H7 (cell line): ENCODE measurements around the gene RGL1. TPM values are rescaled to one million over a fixed set of nuclear protein-coding genes. Genes with fewer than 3 reads are reported as not detected.

Source experiments
- DNase-seq: peaks from one replicate; pipeline ENCODE4 v3.0.0; 2012
- H3K27me3 ChIP-seq: 2 replicates; pipeline ENCODE4 v1.6.0; 2011; ENCODE audit warnings: mild to moderate bottlenecking, low read length; ENCODE audit not compliant: control insufficient read depth, insufficient read depth
- H3K36me3 ChIP-seq: replicated peaks from 2 replicates; pipeline ENCODE4 v1.5.1; 2011; ENCODE audit warnings: low read length; ENCODE audit not compliant: control insufficient read depth, insufficient read depth
- H3K4me3 ChIP-seq: 2 replicates; pipeline ENCODE4 v1.5.1; 2011; ENCODE audit warnings: low read depth, mild to moderate bottlenecking, control low read depth, low read length, moderate library complexity; ENCODE audit not compliant: insufficient read depth
- total RNA-seq: library from RNA; depleted of rRNA; stranded (reverse); fragments of >200 nt; shearing (Covaris generic); gene quantifications from 2 replicates; pipeline ENCODE4 v1.2.3, GENCODE V29; 2014

RGL1 gene
- total RNA-seq, 1 experiment from 2014 or later: 3.2 TPM

- no peaks in the 10 kb centered on the region for H3K27me3 ChIP-seq
- no peaks in the 10 kb centered on the region for H3K36me3 ChIP-seq
- H3K4me3 ChIP-seq: no peak overlapping the region
- no peak for DNase-seq
These were observed 42.7 kb downstream of the RGL1 start for GRCh38 chr1:183847641-183848040.

GRCh38 chr1:183850852-183851251, 45.9 kb downstream of the RGL1 start:
- H3K27me3 ChIP-seq: no peaks in the 10 kb centered on the region
- no peak overlapping the region for H3K4me3 ChIP-seq
- DNase-seq: no peak
- H3K36me3 ChIP-seq: no peaks in the 10 kb centered on the region

DNA sequence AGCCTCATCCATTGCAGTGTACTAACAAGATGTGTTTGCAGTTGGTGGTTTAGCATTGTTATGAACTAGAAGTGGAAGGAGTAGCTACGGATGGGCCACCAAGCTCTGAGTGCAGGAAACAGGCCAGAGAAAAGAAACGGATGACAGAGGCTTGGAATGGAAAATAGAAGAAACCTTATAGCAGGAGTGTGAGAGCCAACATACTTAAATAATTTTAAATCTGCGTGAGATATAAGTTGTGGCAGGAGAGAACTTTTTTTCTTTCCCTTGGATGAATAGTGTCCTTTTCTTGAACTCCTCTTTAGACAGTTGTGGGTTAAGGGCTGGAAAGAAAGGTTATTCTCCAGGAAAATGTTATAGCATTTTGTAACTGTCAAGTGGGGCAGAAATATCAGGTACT, 54.2 kb downstream of the RGL1 start:
- no peak for DNase-seq
- Histone ChIP-seq H3K36me3 (no peaks in the 10 kb centered on the region), H3K27me3 (no peaks in the 10 kb centered on the region), H3K4me3 (no peak overlapping the region)

- H3K27me3 ChIP-seq: no peaks in the 10 kb centered on the region
- no peak for DNase-seq
- no peaks in the 10 kb centered on the region for H3K36me3 ChIP-seq
- H3K4me3 ChIP-seq: no peak overlapping the region
These were observed 54.9 kb downstream of the RGL1 start for GRCh38 chr1:183859831-183860230.

DNA sequence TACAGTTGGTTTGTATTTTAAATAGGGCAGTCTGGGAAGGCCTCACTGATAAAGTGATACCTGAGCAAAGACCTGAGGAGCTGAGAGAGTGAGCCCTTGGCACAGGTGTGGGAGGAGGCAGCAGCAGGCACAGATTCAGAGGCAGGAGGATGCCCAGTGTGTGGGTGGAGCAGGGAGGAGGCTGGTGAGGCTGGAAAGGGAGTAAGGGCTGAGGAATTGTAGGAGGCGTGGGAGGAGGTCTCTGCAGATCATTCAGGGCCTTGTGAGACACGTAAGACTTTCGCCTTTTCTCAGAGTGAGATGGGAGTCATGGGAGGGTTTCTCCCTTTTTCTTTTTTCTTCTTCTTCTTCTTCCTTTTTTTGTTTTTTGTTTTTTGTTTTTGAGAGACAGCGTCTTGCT, 58.0 kb downstream of the RGL1 start:
- H3K36me3 ChIP-seq: no peaks in the 10 kb centered on the region
- no peak overlapping the region for H3K4me3 ChIP-seq
- no peaks in the 10 kb centered on the region for H3K27me3 ChIP-seq
- no peak for DNase-seq

- no peak overlapping the region for H3K4me3 ChIP-seq
- no peaks in the 10 kb centered on the region for H3K36me3 ChIP-seq
- DNase-seq: no peak
- H3K27me3 ChIP-seq: no peaks in the 10 kb centered on the region
These were observed 58.9 kb downstream of the RGL1 start for GRCh38 chr1:183863852-183864251.

DNA sequence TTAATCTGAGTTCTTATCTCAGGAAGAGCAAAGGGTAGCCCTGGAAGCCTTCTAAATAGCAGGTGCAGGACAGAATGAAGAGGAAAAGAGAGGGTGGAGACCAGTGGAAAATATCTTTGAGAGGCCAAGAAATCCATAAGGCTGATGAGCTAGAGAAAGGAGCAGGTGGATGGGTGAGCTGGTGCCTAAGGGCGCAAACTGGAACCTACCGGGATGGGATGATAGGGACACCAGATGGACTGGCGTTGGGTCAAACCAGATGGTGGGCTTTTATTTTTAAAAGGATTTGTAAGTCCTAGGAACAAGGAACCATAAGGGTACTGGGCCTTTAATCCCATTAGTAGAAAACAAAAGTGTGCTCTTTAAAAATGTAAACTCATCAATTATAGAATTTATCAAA, 59.7 kb downstream of the RGL1 start:
- Histone ChIP-seq H3K4me3 (no peak overlapping the region), H3K36me3 (no peaks in the 10 kb centered on the region), H3K27me3 (no peaks in the 10 kb centered on the region)
- DNase-seq: no peak

- no peaks in the 10 kb centered on the region for H3K36me3 ChIP-seq
- DNase-seq: no peak
- no peaks in the 10 kb centered on the region for H3K27me3 ChIP-seq
- no peak overlapping the region for H3K4me3 ChIP-seq
These were observed 64.3 kb downstream of the RGL1 start for GRCh38 chr1:183869230-183869629.

- H3K27me3 ChIP-seq: no peaks in the 10 kb centered on the region
- no peak overlapping the region for H3K4me3 ChIP-seq
- no peaks in the 10 kb centered on the region for H3K36me3 ChIP-seq
- DNase-seq: no peak
These were observed 64.7 kb downstream of the RGL1 start for GRCh38 chr1:183869664-183870063.

DNA sequence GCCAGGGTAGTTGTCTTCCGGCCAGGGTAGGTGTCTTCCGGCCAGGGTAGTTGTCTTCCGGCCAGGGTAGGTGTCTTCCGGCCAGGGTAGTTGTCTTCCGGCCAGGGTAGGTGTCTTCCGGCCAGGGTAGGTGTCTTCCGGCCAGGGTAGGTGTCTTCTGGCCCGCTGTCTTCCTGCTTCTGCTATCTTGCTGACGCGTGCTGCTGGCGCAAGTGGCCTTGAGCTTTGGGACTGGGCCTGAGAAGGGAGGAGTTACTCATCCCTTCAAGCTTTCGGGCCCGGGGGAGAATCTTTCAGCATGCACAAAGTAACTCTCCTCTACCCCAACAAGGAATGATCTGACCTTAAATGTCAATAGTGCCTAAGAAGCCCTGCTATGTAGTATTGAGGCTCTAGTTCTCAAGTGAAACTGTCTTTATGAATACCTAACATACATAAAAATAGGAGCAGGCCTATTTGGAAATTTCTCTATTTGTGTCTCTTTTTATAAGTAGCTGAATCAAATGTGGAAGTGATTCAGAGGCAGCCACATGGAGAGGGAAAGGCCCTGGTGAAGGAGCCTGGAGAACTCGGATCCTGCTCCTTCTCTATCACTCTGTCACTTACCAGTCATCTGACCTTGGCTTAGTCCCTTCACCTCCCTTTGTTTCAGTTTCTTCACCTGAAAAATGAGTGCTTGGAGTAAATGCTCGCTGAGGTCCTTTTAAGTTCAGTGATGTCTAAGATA, 65.6 kb downstream of the RGL1 start:
- Histone ChIP-seq H3K4me3 (no peak overlapping the region), H3K36me3 (no peaks in the 10 kb centered on the region), H3K27me3 (no peaks in the 10 kb centered on the region)
- DNase-seq: no peak

DNA sequence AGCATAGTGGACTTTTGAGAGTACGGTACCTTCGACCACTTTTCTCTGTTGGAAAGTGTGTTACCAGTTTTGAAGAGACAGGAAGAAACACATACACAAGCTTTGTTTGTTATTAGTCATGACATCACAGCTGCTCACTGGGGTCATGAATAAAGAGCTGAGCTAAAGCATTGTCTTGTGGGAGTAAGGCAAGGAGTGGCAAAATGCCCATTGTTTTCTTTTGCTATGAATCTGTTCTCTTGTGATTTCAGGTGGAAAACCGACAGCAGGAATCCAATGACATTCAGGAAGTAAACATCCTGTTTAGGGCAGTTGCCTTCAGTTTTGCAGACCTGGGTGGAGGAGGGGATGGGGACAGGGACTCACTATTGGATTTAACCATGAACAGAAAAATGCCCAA, 66.2 kb downstream of the RGL1 start:
- H3K4me3 ChIP-seq: no peak overlapping the region
- no peak for DNase-seq

GRCh38 chr1:183871601-183872000, 66.7 kb downstream of the RGL1 start:
- H3K27me3 ChIP-seq: no peaks in the 10 kb centered on the region
- no peak for DNase-seq
- H3K4me3 ChIP-seq: no peak overlapping the region
- no peaks in the 10 kb centered on the region for H3K36me3 ChIP-seq

More for the DNA sequence above, 66.2 kb downstream of the RGL1 start:
- no peaks in the 10 kb centered on the region for H3K36me3 ChIP-seq
- no peaks in the 10 kb centered on the region for H3K27me3 ChIP-seq

GRCh38 chr1:183872403-183872802, 67.5 kb downstream of the RGL1 start:
- no peaks in the 10 kb centered on the region for H3K36me3 ChIP-seq
- H3K27me3 ChIP-seq: no peaks in the 10 kb centered on the region
- H3K4me3 ChIP-seq: no peak overlapping the region
- DNase-seq: no peak

GRCh38 chr1:183873642-183874041, 68.7 kb downstream of the RGL1 start:
- Histone ChIP-seq H3K36me3 (no peaks in the 10 kb centered on the region), H3K27me3 (no peaks in the 10 kb centered on the region), H3K4me3 (no peak overlapping the region)
- DNase-seq: no peak

GRCh38 chr1:183876309-183876708, 71.4 kb downstream of the RGL1 start:
- no peaks in the 10 kb centered on the region for H3K36me3 ChIP-seq
- no peak overlapping the region for H3K4me3 ChIP-seq
- no peaks in the 10 kb centered on the region for H3K27me3 ChIP-seq
- DNase-seq: no peak
